PC-3 (cell line): ENCODE results near the gene GAMT.

Experiments used
- CTCF ChIP-seq: fragments of 300-600 bp; sonication (generic); conservative IDR thresholded peaks from 2 replicates; pipeline ENCODE4 v1.5.1; 2017; ENCODE audit warnings: antibody characterized with exemption, low read depth, mild to moderate bottlenecking, low read length
- EZH2 ChIP-seq: fragments of 300-600 bp; sonication (generic); IDR thresholded peaks from one replicate; pipeline ENCODE4 v1.6.1; 2017; ENCODE audit warnings: antibody characterized with exemption, mild to moderate bottlenecking, low read length; ENCODE audit not compliant: unreplicated experiment
- EZH2phosphoT487 ChIP-seq: fragments of 300-600 bp; sonication (generic); IDR thresholded peaks from 2 replicates; pipeline ENCODE4 v1.6.1; 2018; ENCODE audit warnings: mild to moderate bottlenecking, antibody characterized with exemption, low read length, borderline replicate concordance

- TF ChIP-seq CTCF (no peak), EZH2 (no peak), EZH2phosphoT487 (no peak)
Measured at GRCh38 chr19:1423436-1424191, 22.3 kb upstream of the GAMT start.
